ENCODE data around the gene CTNND1.

DNA sequence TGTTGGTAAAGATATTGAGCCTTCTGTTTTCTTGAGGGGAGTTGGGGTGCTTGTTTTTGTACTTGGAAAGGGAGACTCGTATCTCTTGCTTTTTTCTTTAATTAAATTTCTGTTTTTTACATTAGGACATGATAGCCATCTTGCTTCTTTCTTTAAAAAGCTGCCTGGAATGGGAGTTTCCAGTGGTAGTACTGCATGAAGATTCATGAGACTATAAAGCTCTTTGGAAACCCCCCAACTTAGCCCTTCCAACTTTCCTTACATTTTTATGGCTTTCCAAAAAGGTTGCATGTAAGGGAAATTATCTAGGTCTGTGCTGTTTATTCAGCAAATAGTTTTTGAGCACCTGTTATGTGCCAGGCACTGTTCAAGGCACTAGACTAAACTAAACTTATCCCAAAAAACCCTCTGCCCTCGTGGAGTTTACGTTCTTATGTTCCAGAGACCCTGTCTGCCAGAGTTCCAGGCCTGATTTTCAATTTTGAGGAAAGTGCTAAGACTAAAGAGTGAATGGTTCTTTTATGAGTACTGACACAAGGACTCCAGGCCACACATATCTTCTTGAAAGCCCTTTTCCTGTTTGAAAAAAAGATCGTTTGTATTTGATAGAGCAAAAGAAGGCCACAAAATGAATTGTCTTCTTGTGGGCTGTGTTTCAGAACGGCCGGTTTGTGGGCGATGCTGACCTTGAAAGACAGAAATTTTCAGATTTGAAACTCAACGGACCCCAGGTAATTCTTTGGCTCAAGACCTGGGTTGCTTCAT lies 31.9 kb downstream of the CTNND1 start:
- TF ChIP-seq POLR2AphosphoS5 (IDR thresholded peaks at IDR 0.05; ENCODE audit: low read depth, low read length) (no peak), REST (IDR thresholded peaks at IDR 0.05; ENCODE audit: insufficient read depth in 1 of 2, low read depth in 2 of 2, low read length in 2 of 2) (no peak), SIN3A (IDR thresholded peaks at IDR 0.05; ENCODE audit: borderline replicate concordance, insufficient read depth, low read length) (no peak)

All from PFSK-1 (cell line).